GM23338 (cell line): ENCODE results near the gene MARS2.

Source experiments
- CREB1 ChIP-seq: fragments of 250-450 bp; sonication (Bioruptor Pico); IDR thresholded peaks from 2 replicates; pipeline ENCODE4 v1.5.0; 2020; ENCODE audit warnings: low read depth, mild to moderate bottlenecking, moderate library complexity
- EZH2 ChIP-seq: fragments of 200-600 bp; sonication (generic); IDR thresholded peaks from one replicate; pipeline ENCODE4 v1.8.0; 2017; ENCODE audit warnings: antibody characterized with exemption, mild to moderate bottlenecking, low read depth; ENCODE audit not compliant: unreplicated experiment
- EZH2phosphoT487 ChIP-seq: fragments of 200-600 bp; sonication (generic); IDR thresholded peaks from one replicate; pipeline ENCODE4 v1.8.1; 2018; ENCODE audit warnings: antibody characterized with exemption; ENCODE audit not compliant: unreplicated experiment
- JUNB ChIP-seq: IDR thresholded peaks from one replicate; pipeline ENCODE4 v1.6.1; 2016; ENCODE audit warnings: antibody characterized with exemption; ENCODE audit not compliant: unreplicated experiment
- NANOG ChIP-seq: IDR thresholded peaks from 2 replicates; pipeline ENCODE4 v1.6.1; 2016; ENCODE audit warnings: antibody characterized with exemption, borderline replicate concordance
- POLR2AphosphoS5 ChIP-seq: IDR thresholded peaks from 2 replicates; pipeline ENCODE4 v1.6.1; 2016; ENCODE audit warnings: antibody characterized with exemption, low read depth
- REST ChIP-seq: IDR thresholded peaks from one replicate; pipeline ENCODE4 v1.6.1; 2018; ENCODE audit warnings: antibody characterized with exemption; ENCODE audit not compliant: unreplicated experiment
- STAT1 ChIP-seq: IDR thresholded peaks from one replicate; pipeline ENCODE4 v1.6.1; 2016; ENCODE audit warnings: antibody characterized with exemption; ENCODE audit not compliant: unreplicated experiment
- TF ChIP-seq, protein P1 (sequence below), 2 experiments: fragments of 200-600 bp in 1 of 2; sonication (generic) in 1 of 2; conservative IDR thresholded peaks; 2 replicates each; pipeline versions ENCODE4 v1.5.1 to v1.6.1; 2016 to 2017; ENCODE audit warnings: antibody characterized with exemption in 2 of 2, low read depth in 2 of 2, mild to moderate bottlenecking in 2 of 2, moderate library complexity in 1 of 2

DNA sequence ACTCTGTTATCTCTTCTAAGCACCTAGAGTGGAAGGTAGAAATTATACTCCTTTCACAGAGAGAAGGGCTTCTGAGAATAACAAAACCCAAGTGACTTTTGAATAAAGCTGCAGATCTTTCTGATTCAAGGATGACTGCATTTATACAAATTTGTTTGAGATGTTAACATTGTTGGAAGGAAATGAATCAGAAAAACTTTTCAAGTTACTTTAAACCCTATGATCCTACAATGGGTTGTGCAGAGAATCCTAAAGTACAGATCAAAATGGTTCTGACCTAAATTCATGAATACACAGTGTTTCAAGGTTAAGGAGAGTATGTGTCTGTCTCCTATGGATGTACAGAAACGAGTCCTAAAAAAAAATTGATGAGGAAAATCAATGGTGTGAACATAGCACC, 31.6 kb upstream of the MARS2 start:
- TF ChIP-seq EZH2phosphoT487, result no peak
- TF ChIP-seq, protein P1, sequence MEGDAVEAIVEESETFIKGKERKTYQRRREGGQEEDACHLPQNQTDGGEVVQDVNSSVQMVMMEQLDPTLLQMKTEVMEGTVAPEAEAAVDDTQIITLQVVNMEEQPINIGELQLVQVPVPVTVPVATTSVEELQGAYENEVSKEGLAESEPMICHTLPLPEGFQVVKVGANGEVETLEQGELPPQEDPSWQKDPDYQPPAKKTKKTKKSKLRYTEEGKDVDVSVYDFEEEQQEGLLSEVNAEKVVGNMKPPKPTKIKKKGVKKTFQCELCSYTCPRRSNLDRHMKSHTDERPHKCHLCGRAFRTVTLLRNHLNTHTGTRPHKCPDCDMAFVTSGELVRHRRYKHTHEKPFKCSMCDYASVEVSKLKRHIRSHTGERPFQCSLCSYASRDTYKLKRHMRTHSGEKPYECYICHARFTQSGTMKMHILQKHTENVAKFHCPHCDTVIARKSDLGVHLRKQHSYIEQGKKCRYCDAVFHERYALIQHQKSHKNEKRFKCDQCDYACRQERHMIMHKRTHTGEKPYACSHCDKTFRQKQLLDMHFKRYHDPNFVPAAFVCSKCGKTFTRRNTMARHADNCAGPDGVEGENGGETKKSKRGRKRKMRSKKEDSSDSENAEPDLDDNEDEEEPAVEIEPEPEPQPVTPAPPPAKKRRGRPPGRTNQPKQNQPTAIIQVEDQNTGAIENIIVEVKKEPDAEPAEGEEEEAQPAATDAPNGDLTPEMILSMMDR (conservative IDR thresholded peaks at IDR 0.05; ENCODE audit: low read depth in 2 of 2), result no peak
- no peak for TF ChIP-seq EZH2
- TF ChIP-seq POLR2AphosphoS5, result no peak
- TF ChIP-seq JUNB, result no peak
- TF ChIP-seq CREB1 (CRISPR knock-in tag), result no peak
- TF ChIP-seq REST, result no peak
- no peak for TF ChIP-seq STAT1
- no peak for TF ChIP-seq NANOG
